COR-L47 (cell line): Measurements from ENCODE around the gene HMX1.

ENCODE experiments used
- DNase-seq: peaks from one replicate; lab custom pipeline; 2025; lab: John Stamatoyannopoulos, UW

HMX1 gene

DNA sequence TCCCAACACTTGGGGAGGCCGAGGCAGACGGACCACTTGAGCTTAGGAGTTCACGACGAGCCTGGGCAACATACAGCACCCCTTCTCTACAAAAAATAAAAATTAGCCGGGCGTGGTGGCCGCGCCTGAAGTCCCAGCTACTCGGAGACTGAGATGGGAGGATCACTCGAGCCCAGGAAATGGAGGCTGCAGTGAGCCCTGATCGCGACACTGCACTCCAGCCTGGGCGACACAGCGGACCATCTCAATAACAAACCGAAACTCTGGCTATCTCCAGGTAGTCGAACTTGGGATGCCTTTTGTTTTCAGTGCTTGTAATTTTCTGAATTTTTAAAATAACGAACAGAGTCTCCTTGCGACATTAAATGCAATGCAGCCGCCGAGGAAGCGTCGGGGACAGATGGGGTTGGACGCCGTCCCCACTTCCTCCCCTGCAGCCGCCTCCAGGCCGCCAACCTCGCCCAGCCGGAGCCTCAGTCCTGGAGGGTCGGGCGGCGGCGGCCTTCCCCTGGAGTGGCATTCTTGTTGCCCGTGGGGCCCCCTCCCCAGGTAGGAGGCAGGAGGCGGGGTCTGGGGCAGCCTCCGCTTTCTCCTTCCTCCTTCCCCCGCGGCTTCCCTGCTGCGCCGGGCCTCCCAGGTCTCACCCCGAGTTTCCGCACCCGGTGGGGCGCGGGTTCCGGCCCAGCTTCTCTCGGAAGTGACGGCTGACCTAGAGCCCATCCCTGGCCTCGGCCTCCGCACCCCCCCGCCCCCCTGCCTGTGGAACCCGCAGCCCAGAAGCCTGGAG, 14.6 kb downstream of the HMX1 start:
- DNase-seq, result no peak

DNA sequence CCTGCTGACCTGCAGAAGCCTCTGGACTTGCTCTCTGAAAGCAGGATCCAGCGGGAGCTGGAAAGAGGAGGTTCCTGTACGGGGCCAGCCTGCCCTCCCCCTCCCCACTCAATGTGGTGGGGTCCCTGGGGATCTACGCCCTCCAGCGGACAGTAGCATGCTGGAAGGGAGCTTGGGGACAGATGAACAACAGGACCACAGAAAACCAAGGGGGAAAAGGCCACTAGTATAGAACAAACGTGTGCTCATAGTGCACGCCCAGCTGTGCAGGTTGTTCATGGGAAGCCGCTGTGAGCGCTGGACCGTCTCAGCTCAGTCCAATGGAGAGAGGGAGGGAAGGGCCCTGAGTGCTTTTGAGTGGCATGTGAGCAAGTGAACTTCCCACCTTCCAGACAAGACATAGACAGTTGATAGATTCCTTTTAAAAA, 15.8 kb downstream of the HMX1 start:
- DNase-seq, result no peak

GRCh38 chr4:8854931-8855330, 16.7 kb downstream of the HMX1 start:
- DNase-seq, result no peak

- DNase-seq, result no peak
Measured at GRCh38 chr4:8854016-8854415, 17.6 kb downstream of the HMX1 start.

DNA sequence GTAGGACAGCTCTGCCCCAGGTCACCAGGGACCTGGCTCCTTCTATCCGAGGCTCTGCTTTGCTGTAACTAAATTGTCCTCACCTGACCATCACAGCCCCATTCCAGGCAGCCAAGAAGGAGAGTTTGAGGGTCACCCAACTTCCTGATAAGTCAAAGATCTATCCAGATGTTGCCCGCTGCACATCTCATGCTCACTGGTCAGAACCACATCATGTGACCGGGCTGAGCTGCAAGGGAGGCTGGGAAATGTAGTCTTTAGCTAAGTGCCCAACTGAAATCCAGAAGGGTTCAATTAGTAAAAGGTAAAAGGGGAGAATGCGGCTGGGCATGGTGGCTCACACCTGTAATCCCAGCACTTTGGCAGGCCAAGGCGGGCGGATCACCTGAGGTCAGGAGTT, 18.4 kb downstream of the HMX1 start:
- DNase-seq, result no peak

DNA sequence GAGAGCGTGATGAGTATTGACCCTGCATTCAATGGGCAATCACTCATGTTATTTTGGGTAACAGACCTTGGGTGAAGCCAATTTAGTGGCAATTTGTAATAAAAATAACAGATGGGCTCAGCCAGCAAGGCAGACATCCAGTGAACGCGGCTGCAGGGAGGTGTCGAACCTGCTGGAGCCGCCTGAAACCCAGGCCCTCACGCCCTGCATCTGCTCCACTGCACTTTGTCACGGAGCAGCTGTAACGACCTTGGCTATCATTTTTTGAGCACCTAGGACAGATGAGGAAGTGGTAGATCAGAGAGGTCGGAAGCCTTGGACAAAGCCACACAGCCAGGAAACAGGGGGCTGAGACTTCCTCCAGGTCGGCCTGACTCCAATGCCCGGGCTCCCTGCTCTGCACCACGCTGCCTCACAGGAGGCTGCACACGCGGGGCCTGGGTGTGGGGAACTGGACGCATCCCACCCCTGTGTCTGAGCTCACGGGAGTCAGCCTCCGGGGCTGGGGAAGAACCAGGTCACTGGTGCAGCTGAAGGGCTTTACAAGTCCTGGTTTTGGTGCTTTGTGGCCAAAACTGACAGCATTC, 19.4 kb downstream of the HMX1 start:
- DNase-seq, result no peak

DNA sequence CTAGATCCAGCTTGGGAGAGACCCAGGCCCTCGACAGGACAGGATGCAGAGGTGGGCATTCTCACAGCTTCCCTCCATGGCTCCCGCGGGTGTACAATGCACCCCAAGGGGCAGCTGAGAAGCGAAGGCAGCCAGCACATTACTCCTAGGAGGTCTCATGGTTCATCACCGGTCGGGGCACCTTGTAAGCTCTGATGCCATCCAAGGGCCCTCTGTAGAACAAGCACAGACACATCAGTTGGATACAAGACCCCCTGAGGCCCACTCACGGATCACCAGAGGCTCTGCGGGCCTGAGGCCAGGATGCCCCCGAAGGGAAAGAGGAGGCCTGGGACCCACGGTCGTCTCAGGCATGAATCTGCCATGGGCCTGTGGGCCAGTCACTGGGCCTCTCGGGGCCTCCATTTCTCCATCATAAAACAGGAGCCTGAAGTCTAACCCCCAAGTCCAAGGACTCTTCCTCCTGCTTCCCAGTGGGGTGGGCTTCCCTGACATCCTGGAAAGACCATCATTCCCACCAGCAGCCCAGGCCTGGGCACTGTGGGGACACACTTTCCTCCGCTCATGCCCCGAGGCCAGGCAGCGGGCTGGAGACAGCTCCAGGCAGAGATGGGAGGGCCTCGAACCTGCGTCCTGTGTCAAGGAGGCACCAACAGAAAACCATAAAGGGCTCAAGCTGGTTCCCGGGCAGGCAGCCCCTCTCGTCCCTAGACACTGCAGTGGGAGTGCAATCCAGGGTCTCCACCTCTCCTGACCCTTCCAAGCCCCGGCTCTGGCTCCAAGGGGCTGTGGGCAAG, 20.1 kb downstream of the HMX1 start:
- no peak for DNase-seq

DNA sequence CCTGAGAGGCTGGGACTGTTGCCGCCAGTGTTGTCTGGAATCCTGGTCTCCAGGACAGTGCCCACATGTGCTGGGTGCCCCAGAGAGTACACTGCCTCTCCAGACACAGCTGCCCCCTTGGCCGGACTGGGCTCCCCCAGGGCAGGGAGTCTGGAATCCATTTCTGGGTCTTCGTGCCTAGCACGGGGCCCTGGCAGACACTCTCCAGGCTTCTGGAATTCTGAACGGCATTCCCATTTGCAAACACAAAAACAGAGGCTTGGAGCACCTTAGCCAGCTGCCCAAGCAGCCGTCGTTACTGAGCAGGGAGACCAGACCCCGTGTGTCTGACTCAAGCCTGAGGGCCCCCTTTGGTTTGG, 20.8 kb downstream of the HMX1 start:
- no peak for DNase-seq

GRCh38 chr4:8850074-8850829, 21.4 kb downstream of the HMX1 start:
- no peak for DNase-seq

GRCh38 chr4:8849266-8850073, 22.2 kb downstream of the HMX1 start:
- no peak for DNase-seq

- DNase-seq, result no peak
Measured at GRCh38 chr4:8848507-8849265, 23.0 kb downstream of the HMX1 start.

DNA sequence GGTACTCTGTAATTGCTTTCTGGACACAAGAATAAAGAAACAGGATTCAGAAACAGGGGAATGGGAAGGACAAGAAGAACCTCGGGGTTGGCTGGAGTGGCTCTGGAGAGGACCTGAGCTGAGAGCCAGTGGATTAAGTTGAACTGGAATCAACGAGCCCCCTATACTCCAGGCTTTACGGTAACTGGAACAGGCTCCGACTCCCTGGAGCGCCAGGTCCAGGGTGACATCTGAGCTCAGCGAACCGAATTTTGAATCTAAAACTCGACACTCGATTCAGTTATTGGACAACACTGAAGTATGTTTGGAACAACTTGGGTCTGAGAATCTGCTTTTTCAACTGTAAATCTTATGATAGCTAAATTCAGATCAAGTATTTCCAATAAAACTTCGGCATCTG, 23.9 kb downstream of the HMX1 start:
- DNase-seq, result no peak

DNA sequence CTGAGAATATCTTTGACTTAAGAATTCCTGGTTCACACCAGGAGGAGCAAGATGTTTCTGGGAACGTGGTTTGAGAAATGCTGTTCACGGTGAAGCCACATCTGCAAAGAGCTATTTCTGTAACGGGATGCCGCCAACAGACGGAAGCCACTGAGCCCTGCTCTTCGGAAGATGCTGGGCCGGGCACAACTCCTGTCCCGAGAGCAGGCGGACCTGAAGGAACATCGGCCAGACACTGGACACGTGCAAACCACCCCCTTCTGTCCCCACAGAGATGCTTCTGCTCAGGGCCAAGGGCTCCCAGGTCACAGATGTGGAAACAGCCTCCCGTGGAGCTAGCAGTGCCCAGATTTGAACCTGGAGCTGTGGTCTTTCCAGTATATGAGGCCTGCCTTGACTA, 24.3 kb downstream of the HMX1 start:
- DNase-seq, result no peak

DNA sequence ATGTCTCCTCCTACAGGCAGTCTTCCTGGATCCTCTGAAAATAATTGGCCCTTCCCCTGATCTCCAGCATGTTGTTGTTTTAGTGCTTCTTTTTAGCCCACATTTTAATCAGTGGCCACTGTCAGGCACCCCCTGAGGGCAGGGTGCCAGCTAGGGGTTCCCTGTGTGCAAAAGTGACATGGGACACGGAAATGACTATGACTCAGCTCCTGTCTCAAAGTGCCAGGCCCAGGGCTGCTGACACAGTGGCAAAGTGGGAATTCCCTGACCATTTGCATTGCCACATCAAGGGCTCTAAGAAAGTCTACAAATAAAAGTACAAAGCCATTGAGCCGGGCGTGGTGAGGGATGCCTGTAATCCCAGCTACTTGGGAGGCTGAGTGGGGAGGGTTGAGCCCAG, 24.8 kb downstream of the HMX1 start:
- DNase-seq, result no peak

- DNase-seq, result no peak
Measured at GRCh38 chr4:8846046-8846720, 25.5 kb downstream of the HMX1 start.

GRCh38 chr4:8844976-8845690, 26.5 kb downstream of the HMX1 start:
- no peak for DNase-seq

- no peak for DNase-seq
Measured at GRCh38 chr4:8843597-8843996, 28.0 kb downstream of the HMX1 start.

DNA sequence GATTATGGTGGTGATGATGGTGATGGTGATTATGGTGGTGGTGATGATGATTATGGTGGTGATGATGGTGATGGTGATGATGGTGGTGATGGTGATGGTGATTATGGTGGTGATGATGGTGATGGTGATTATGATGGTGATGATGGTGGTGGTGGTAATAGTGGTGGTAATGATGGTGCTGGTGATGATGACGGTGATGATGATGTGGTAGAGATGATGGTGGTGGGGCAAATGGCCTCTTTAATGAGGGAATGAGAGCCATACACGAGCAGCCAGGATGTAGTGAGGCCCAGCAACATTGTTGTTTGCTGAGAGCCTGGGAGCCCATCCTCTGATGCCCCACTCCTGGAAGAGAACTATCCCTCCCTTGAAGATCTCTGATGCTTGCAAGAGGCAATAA, 29.0 kb downstream of the HMX1 start:
- DNase-seq, result no peak

GRCh38 chr4:8841678-8842268, 29.9 kb downstream of the HMX1 start:
- DNase-seq, result no peak
